OCI-LY3 (cell line): ENCODE data around the gene HTN3.

Source experiments
- EZH2phosphoT487 ChIP-seq: fragments of 200-600 bp; shearing (Covaris generic); IDR thresholded peaks from 2 replicates; pipeline ENCODE4 v1.6.1; 2018; ENCODE audit warnings: antibody characterized with exemption, mixed run types, low read depth
- TF ChIP-seq, protein P1 (sequence below): fragments of 200-600, 300-600 bp; sonication (generic); IDR thresholded peaks from 2 replicates; pipeline ENCODE4 v1.5.1; 2014; ENCODE audit warnings: antibody characterized with exemption, low read length, low read depth

DNA sequence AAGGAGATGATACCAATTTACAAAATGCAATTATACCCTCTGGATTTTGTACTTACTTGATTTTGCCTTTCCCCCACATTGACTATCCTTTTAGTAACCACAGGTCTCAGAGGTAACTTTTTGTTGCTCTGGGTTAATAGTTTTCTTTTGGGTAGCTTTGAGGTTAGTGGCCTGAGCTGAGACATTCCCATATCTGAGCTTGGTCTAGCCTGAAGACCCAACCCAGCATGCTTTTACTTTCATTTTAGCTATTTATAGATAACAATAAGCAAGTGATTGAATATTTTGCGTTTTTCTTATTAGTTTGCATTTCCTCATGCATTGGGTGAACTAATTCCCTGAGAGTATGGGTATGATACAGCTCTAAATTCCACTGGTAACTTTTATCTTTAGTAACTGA is 33.7 kb downstream of the HTN3 start:
- TF ChIP-seq, protein P1, sequence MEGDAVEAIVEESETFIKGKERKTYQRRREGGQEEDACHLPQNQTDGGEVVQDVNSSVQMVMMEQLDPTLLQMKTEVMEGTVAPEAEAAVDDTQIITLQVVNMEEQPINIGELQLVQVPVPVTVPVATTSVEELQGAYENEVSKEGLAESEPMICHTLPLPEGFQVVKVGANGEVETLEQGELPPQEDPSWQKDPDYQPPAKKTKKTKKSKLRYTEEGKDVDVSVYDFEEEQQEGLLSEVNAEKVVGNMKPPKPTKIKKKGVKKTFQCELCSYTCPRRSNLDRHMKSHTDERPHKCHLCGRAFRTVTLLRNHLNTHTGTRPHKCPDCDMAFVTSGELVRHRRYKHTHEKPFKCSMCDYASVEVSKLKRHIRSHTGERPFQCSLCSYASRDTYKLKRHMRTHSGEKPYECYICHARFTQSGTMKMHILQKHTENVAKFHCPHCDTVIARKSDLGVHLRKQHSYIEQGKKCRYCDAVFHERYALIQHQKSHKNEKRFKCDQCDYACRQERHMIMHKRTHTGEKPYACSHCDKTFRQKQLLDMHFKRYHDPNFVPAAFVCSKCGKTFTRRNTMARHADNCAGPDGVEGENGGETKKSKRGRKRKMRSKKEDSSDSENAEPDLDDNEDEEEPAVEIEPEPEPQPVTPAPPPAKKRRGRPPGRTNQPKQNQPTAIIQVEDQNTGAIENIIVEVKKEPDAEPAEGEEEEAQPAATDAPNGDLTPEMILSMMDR = no peak
- no peak for TF ChIP-seq EZH2phosphoT487
